GM19328 (cell line): ENCODE data around the gene TRIM16.
"Not testable (repeated sequence)": the region's sequence is repeated elsewhere in the genome, so short reads cannot be mapped to it uniquely, and the experiment has no call there.

ENCODE experiments used
- ATAC-seq: cut with Tn5 transposase; IDR thresholded peaks from one replicate; pipeline ENCODE4 v1.9.1; 2021; ENCODE audit warnings: mild to moderate bottlenecking, moderate library complexity; ENCODE audit not compliant: unreplicated experiment

TRIM16 gene

GRCh38 chr17:15683824-15684478 lies at the start of gene TRIM16:
TSS of gene TRIM16 (minus strand) at chr17:15684311. CDS start at chr17:15651609, 32,702 bp downstream.
- ATAC-seq: peak; percentile 91

GRCh38 chr17:15733174-15733789 lies 49.2 kb upstream of the TRIM16 start:
- not testable (repeated sequence) for ATAC-seq

GRCh38 chr17:15731900-15732299 lies 47.8 kb upstream of the TRIM16 start, which contains the start of gene TBC1D26:
TSS of gene TBC1D26 (plus strand) at chr17:15732283. CDS start at chr17:15735349, 3,066 bp downstream.
- ATAC-seq: not testable (repeated sequence)

- not testable (repeated sequence) for ATAC-seq
Measured at GRCh38 chr17:15730535-15730934, 46.4 kb upstream of the TRIM16 start.

GRCh38 chr17:15716601-15717563 lies 32.8 kb upstream of the TRIM16 start:
- ATAC-seq: not testable (repeated sequence)

- ATAC-seq: not testable (repeated sequence)
Measured at GRCh38 chr17:15708879-15709278, 24.8 kb upstream of the TRIM16 start.

GRCh38 chr17:15704813-15705212 lies 20.7 kb upstream of the TRIM16 start:
- not testable (repeated sequence) for ATAC-seq

- not testable (repeated sequence) for ATAC-seq
Measured at GRCh38 chr17:15704239-15704638, 20.1 kb upstream of the TRIM16 start.

- not testable (repeated sequence) for ATAC-seq
Measured at GRCh38 chr17:15699937-15700336, 15.8 kb upstream of the TRIM16 start.

- ATAC-seq: peak; percentile 97
Measured at GRCh38 chr17:15699413-15699924, 15.4 kb upstream of the TRIM16 start, which contains the start of gene ZNF286A. TSS of gene ZNF286A (plus strand) at chr17:15699752. CDS start at chr17:15700330, 578 bp downstream.

GRCh38 chr17:15698967-15699366 lies 14.9 kb upstream of the TRIM16 start:
- ATAC-seq: not testable (repeated sequence)

- not testable (repeated sequence) for ATAC-seq
Measured at GRCh38 chr17:15687494-15687893, 3.4 kb upstream of the TRIM16 start.

- not testable (repeated sequence) for ATAC-seq
Measured at GRCh38 chr17:15683135-15683534, 976 bp downstream of the TRIM16 start.

GRCh38 chr17:15675991-15676390 lies 8.1 kb downstream of the TRIM16 start:
- ATAC-seq: not testable (repeated sequence)

- ATAC-seq: not testable (repeated sequence)
Measured at GRCh38 chr17:15674640-15675039, 9.5 kb downstream of the TRIM16 start.

- not testable (repeated sequence) for ATAC-seq
Measured at GRCh38 chr17:15669526-15669925, 14.6 kb downstream of the TRIM16 start.

- no peak for ATAC-seq
Measured at GRCh38 chr17:15663691-15664090, 20.4 kb downstream of the TRIM16 start.

GRCh38 chr17:15663176-15663575 lies 20.9 kb downstream of the TRIM16 start:
- ATAC-seq: no peak

GRCh38 chr17:15662681-15663080 lies 21.4 kb downstream of the TRIM16 start:
- ATAC-seq: no peak

- no peak for ATAC-seq
Measured at GRCh38 chr17:15660077-15660476, 24.0 kb downstream of the TRIM16 start.

GRCh38 chr17:15659663-15660062 lies 24.4 kb downstream of the TRIM16 start:
- ATAC-seq: no peak
